GM10248 (cell line): ENCODE measurements around the gene STK11IP.

Experiments used
- CTCF ChIA-PET: fragments of 300-600 bp; sonication (Branson Sonifier 250); formaldehyde crosslinking; extraction: SDS; loops from one replicate; lab custom pipeline; 2021; ENCODE audit warnings: antibody characterized with exemption; lab: Yijun Ruan, JAX
- POLR2A ChIA-PET: fragments of 350-650 bp; sonication (Branson Sonifier 250); formaldehyde crosslinking; extraction: SDS; loops from one replicate; lab custom pipeline; 2020; ENCODE audit warnings: antibody characterized with exemption; lab: Yijun Ruan, JAX
- DNase-seq: peaks from one replicate; pipeline ENCODE4 v3.0.0; 2012; ENCODE audit errors: extremely low spot score
- CTCF ChIP-seq: IDR thresholded peaks from 2 replicates; pipeline ENCODE4 v1.5.1; 2012; ENCODE audit warnings: mild to moderate bottlenecking, low read depth; ENCODE audit errors: extremely low read depth, missing control alignments, control extremely low read depth

Gene STK11IP

GRCh38 chr2:219608399-219608964 is 10.8 kb downstream of the STK11IP start:
- ChIA-PET CTCF (interaction anchor here (1.5 to 1.8 kb wide), 2 partner anchors 11 to 48 kb away, joined by 4 to 5 read pairs; partner anchors contain the start of gene STK11IP), POLR2A (no interaction called here)
- DNase-seq: no peak
- no peak for TF ChIP-seq CTCF

GRCh38 chr2:219609149-219609750 is 11.6 kb downstream of the STK11IP start:
- ChIA-PET CTCF (interaction anchor here (1.8 kb wide), 1 partner anchor 12 kb away, joined by 4 read pairs; the partner anchor contains the start of gene STK11IP), POLR2A (no interaction called here)
- no peak for DNase-seq
- TF ChIP-seq CTCF: no peak

GRCh38 chr2:219611306-219611705 is 13.6 kb downstream of the STK11IP start:
- no peak for TF ChIP-seq CTCF
- ChIA-PET POLR2A (no interaction called here), CTCF (interaction anchor here (1.0 kb wide), 1 partner anchor 69 kb away, joined by 3 read pairs; no protein-coding TSS in a partner anchor)
- DNase-seq: no peak

GRCh38 chr2:219611866-219612576 is 14.4 kb downstream of the STK11IP start:
- DNase-seq: no peak
- CTCF ChIA-PET: interaction anchor here (1.2 to 1.4 kb wide), 2 partner anchors 71 to 82 kb away, joined by 3 to 4 read pairs; no protein-coding TSS in a partner anchor
- TF ChIP-seq CTCF: no peak
- POLR2A ChIA-PET: no interaction called here

GRCh38 chr2:219612577-219613286 is 15.1 kb downstream of the STK11IP start:
- no peak for DNase-seq
- ChIA-PET POLR2A (no interaction called here), CTCF (interaction anchor here (1.2 to 1.4 kb wide), 2 partner anchors 72 to 83 kb away, joined by 3 to 4 read pairs; no protein-coding TSS in a partner anchor)
- TF ChIP-seq CTCF: no peak
